Measurements from ENCODE around the gene RRP7A.

The RRP7A gene

DNA sequence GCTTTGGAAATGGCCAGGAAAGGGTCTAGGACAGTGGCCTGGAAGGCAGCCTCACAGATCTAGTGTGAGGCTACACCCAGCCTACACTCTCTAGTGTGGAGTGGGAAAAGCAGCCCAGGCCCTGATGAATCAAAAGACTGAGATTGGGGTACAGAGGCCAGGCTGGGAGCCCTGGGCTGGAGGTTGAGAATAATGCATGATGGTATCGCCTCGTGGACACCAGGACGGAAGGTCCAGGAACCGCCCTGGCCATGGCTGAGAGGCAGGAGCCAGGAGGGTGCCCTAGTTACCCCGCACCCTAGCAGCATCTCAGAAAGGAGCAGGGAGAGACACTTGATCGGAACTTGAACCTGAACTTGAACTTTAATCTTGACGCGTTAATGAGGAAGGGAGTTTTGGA, 46.9 kb downstream of the RRP7A start:
- TF ChIP-seq, protein P1, sequence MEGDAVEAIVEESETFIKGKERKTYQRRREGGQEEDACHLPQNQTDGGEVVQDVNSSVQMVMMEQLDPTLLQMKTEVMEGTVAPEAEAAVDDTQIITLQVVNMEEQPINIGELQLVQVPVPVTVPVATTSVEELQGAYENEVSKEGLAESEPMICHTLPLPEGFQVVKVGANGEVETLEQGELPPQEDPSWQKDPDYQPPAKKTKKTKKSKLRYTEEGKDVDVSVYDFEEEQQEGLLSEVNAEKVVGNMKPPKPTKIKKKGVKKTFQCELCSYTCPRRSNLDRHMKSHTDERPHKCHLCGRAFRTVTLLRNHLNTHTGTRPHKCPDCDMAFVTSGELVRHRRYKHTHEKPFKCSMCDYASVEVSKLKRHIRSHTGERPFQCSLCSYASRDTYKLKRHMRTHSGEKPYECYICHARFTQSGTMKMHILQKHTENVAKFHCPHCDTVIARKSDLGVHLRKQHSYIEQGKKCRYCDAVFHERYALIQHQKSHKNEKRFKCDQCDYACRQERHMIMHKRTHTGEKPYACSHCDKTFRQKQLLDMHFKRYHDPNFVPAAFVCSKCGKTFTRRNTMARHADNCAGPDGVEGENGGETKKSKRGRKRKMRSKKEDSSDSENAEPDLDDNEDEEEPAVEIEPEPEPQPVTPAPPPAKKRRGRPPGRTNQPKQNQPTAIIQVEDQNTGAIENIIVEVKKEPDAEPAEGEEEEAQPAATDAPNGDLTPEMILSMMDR (IDR thresholded peaks at IDR 0.05): no peak
- no peak overlapping the region for H3K4me3 ChIP-seq
- no peak for DNase-seq (ENCODE audit: low spot score)
- H3K27ac ChIP-seq: no peak overlapping the region

DNA sequence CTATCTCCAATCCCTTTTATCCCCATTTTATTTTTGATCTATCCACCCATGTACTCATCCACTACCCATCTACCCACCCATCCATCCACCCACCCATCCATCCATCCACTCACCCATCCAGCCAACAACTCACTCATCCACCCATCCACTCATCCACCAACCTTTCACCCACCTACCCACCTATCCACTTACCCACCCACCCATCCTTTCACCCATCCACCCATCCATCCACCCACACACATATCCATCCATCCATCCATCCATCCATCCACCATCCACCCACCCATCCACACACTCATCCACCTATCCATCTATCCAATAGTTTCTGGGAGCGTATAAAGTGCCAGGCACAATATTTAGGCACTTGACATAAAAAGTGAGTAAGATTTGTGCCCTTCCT, 48.2 kb downstream of the RRP7A start:
- Histone ChIP-seq H3K27ac (no peak overlapping the region), H3K4me3 (no peak overlapping the region)
- TF ChIP-seq, protein P1 (IDR thresholded peaks at IDR 0.05): no peak
- DNase-seq (ENCODE audit: low spot score): no peak

DNA sequence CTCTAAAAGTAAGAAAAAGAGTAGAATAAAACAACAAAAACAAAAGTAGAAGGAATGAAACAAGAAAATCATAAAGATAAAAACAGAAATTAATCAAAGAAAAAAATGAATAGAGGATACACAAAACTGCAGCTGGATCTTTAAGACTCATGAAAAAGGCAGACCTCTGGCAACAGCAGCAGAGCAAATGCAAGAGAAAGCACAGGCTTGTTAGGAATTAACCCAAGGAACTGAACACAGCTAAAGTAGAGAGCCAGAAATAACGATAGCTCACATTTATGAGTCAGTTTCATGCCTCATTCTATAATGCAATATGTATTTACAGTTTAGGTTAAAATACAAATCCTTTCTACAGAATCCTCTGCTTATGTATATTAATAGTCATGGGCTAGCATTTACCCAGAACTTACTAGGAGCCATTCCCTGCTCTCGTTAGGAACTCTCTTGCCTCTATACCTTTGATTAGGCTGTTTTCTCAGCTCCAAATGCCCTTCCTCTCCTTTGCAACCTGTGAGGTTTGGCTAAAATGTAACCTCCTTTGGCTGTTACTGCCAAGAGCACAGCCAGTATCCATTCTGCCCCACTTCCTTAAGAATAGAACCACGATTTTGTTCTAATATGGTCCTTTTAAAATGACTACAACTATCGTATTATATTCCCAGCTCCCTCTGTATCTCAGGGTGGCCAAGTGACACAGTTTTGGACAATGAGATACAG, 49.1 kb downstream of the RRP7A start:
- no peak for DNase-seq (ENCODE audit: low spot score)
- TF ChIP-seq, protein P1 (IDR thresholded peaks at IDR 0.05): no peak
- no peak overlapping the region for H3K27ac ChIP-seq
- no peak overlapping the region for H3K4me3 ChIP-seq

DNA sequence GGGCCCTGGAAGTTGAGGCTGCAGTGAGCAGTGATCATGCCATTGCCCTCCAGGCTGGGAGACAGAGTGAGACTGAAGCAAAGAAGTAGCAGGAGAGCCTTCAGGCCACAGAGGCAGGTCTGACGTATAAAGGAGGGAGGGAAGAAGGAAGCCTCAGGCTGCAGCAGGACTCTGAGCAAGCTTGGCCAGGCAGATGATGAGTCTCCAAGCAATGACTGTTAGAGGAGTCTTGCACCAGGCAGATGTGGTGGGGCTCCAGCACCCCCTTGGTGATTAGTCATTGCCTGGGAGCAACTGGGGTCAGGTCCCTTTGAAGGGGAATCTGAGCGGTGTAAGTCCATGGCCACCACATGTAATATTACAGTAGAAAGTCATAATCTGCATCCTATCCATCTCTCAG, 50.8 kb downstream of the RRP7A start:
- TF ChIP-seq, protein P1 (IDR thresholded peaks at IDR 0.05): no peak
- Histone ChIP-seq H3K27ac (no peak overlapping the region), H3K4me3 (no peak overlapping the region)
- no peak for DNase-seq (ENCODE audit: low spot score)

DNA sequence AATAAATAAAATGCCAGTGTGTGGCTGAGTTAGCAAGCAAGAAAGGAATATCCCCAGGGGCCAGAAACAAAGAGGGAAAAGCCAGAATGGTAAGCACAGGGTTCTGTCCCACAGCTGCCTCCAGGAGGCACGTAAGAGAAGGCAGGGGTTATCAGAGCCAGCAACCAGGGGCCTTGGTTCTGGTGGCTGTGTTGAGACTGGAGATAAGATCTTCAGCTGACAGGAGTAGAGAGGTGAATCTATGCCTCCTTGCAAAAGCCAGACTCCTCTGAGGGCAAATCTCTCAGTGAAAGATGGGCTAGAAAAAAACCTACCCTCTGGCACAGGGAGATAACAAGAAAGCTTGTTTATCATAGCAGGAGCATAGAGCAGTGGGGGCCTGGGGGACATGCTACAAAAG, 57.6 kb downstream of the RRP7A start:
- TF ChIP-seq, protein P1 (IDR thresholded peaks at IDR 0.05): no peak
- Histone ChIP-seq H3K27ac (no peak overlapping the region), H3K4me3 (no peak overlapping the region)
- no peak for DNase-seq (ENCODE audit: low spot score)

DNA sequence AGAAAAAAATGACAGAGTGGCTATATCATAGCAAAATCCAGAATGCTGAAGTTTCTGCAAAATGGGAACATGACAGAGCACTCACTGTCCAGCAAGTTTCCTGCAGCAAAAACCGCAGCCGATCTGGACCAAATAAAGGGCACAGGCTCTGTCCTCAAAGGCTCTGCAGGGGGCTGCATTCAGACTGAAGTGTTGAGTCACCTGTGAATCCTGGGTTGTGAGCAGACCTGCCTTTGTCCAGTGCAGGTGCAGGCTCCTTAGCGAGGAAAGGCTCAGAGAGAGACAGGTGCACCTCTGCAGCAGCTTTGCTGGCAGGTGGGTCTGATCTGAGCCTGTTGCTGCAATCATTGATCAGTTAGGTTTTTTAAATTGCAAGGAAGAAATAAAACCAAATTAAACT, 58.1 kb downstream of the RRP7A start:
- no peak for DNase-seq (ENCODE audit: low spot score)
- H3K27ac ChIP-seq: no peak overlapping the region
- TF ChIP-seq, protein P1 (IDR thresholded peaks at IDR 0.05): no peak
- H3K4me3 ChIP-seq: no peak overlapping the region
